Naive B cell (primary cell): ENCODE measurements around the gene SLC38A2. TPM values are rescaled to one million over a fixed set of nuclear protein-coding genes. Genes with fewer than 3 reads are reported as not detected.

Experiments
- ATAC-seq, 2 donors: fragments of 150-1000 bp; cut with Tn5 transposase; 2 replicates each; pipeline ENCODE4 v1.10.0; 2021; ENCODE audit warnings: low read depth in 2 of 2, mild to moderate bottlenecking in 2 of 2, moderate library complexity in 2 of 2
- DNase-seq: peaks from one replicate; pipeline ENCODE4 v3.0.0; 2022
- H3K27ac Mint-ChIP-seq, 6 donors: one replicate each; pipeline ENCODE4 v1.8.0; 2020 to 2022; ENCODE audit warnings: mild to moderate bottlenecking in 6 of 6, mixed read lengths in 6 of 6, moderate library complexity in 5 of 6, inconsistent platforms in 2 of 6
- H3K27me3 Mint-ChIP-seq, 3 donors: one replicate each; pipeline ENCODE4 v1.8.0; 2021 to 2022; ENCODE audit warnings: mixed read lengths in 3 of 3, mild to moderate bottlenecking in 1 of 3
- H3K36me3 Mint-ChIP-seq, 2 donors: one replicate each; pipeline ENCODE4 v1.8.0; 2020 to 2022; ENCODE audit warnings: mixed read lengths in 2 of 2, inconsistent platforms in 1 of 2, mild to moderate bottlenecking in 1 of 2
- H3K4me1 Mint-ChIP-seq, 3 donors: one replicate each; pipeline ENCODE4 v1.8.0; 2020 to 2022; ENCODE audit warnings: mixed read lengths in 3 of 3, inconsistent platforms in 1 of 3, mild to moderate bottlenecking in 1 of 3, moderate library complexity in 1 of 3
- H3K4me3 Mint-ChIP-seq, 8 donors: one replicate each; pipeline ENCODE4 v1.8.0; 2020 to 2022; ENCODE audit warnings: mild to moderate bottlenecking in 8 of 8, mixed read lengths in 8 of 8, moderate library complexity in 8 of 8, inconsistent platforms in 2 of 8
- H3K9me3 Mint-ChIP-seq, 7 donors: one replicate each; pipeline ENCODE4 v1.8.0; 2020 to 2022; ENCODE audit warnings: mixed read lengths in 7 of 7, mild to moderate bottlenecking in 5 of 7, inconsistent platforms in 2 of 7, moderate library complexity in 1 of 7
- polyA plus RNA-seq, 6 donors: library from polyadenylated mRNA; unstranded; fragments of 300-500 nt; fragmentation: Illumina TruSeq; gene quantifications; one replicate each; pipeline ENCODE4 v1.2.3, GENCODE V29; 2021; ENCODE audit warnings: low read depth in 6 of 6

Gene SLC38A2
- polyA plus RNA-seq, 6 donors from 2014 or later = 48.8 to 96.3 (median 63.1) TPM

DNA sequence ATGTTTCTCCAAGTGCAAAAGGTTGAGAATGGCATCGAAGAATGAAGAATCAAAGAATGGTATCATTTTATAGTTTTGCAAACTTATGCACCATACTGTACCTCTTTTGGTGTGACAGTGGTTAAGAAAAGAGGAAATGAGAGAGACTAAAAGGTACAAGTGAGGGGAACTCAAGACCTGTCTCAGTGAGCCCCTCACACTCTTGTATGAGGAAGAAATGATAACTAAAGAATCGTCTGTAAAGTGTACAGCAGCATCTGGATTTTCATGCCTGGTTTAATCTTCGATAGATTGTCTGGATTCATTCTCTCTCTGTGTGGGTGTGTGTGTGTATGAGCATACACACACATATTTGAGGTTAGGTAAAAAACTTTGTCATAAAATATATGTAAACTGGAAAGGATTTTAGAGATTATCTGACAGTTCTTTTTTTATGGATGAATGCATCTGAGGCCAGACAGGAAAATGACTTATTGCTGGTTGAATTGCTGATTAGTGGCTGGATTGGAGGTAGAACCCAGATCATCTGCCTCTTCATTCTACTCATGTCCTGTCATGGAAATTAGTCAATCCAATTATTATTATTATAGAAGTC lies 16.0 kb upstream of the SLC38A2 start:
- Mint-ChIP-seq H3K27me3 (no peaks in the 10 kb centered on the region), H3K36me3 (peaks cover 0 to 17% of the 10 kb centered on the region in 2 donors), H3K9me3 (no peaks in the 10 kb centered on the region), H3K4me1 (peaks cover 44 to 64% (median 50%) of the 10 kb centered on the region in 3 donors), H3K27ac (peak overlapping the region; percentile 62 to 95 (median 93)), H3K4me3 (peak overlapping the region; percentile 56 to 91 (median 77))
- DNase-seq (peak; percentile 81), ATAC-seq (peak; percentile 72 to 78)

GRCh38 chr12:46387670-46388069 lies 15.1 kb upstream of the SLC38A2 start:
- peak; percentile 55 for DNase-seq
- peak in 1 of 2 donors; percentile 22 for ATAC-seq
- H3K9me3 Mint-ChIP-seq = no peaks in the 10 kb centered on the region
- peak overlapping the region; percentile 47 to 95 (median 94) for H3K27ac Mint-ChIP-seq
- H3K36me3 Mint-ChIP-seq = peaks cover 0 to 11% of the 10 kb centered on the region in 2 donors
- H3K27me3 Mint-ChIP-seq = no peaks in the 10 kb centered on the region
- peaks cover 47 to 66% (median 54%) of the 10 kb centered on the region in 3 donors for H3K4me1 Mint-ChIP-seq
- H3K4me3 Mint-ChIP-seq = peak overlapping the region; percentile 63 to 91 (median 82)

DNA sequence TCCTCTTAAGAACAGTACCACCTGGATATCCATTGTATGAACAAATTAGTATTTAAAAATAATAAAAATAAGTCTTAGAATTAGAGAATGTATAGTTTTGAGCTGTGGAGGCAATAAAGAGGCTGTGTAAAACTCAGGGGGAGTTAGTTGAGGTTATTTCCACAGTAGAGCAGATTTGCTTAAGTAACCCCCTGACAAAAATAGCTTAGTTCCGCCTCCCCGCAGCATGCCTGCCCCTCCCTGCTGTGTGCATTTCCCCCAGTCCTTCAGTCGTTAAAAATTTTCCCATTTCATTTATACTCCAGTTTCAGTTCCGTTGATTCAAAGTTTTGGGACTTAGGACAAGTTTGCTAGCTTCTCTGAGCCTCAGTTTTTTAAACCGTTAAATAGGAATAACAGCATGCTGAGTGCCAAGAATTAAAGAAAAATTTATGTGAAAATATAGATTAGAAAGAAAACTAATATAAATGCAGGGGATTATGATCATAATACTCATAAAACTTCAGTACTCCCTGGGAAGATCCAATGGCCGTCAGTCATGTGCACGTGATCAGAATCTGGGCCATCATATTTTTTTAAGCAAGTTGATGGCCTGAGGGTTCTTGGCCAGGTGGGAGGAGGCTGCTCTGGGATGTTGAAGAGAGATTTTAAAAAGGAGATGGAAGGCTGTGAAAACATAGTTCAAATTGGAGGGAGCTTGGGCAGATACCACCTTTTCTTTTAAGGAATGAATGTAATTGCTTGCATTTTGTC lies 14.5 kb upstream of the SLC38A2 start:
- peak; percentile 75 for DNase-seq
- ATAC-seq = peak; percentile 39 to 40
- H3K27me3 Mint-ChIP-seq = no peaks in the 10 kb centered on the region
- no peaks in the 10 kb centered on the region for H3K9me3 Mint-ChIP-seq
- peaks cover 0 to 8% of the 10 kb centered on the region in 2 donors for H3K36me3 Mint-ChIP-seq
- peak overlapping the region; percentile 63 to 91 (median 82) for H3K4me3 Mint-ChIP-seq
- peak overlapping the region; percentile 47 to 95 (median 94) for H3K27ac Mint-ChIP-seq
- H3K4me1 Mint-ChIP-seq = peaks cover 45 to 72% (median 58%) of the 10 kb centered on the region in 3 donors

GRCh38 chr12:46386360-46386867 lies 13.8 kb upstream of the SLC38A2 start:
- H3K36me3 Mint-ChIP-seq = peaks cover 0 to 4% of the 10 kb centered on the region in 2 donors
- no peaks in the 10 kb centered on the region for H3K27me3 Mint-ChIP-seq
- H3K27ac Mint-ChIP-seq = peak overlapping the region; percentile 18 to 95 (median 77)
- ATAC-seq (no peak), DNase-seq (no peak)
- H3K9me3 Mint-ChIP-seq = no peaks in the 10 kb centered on the region
- peaks cover 45 to 72% (median 58%) of the 10 kb centered on the region in 3 donors for H3K4me1 Mint-ChIP-seq
- H3K4me3 Mint-ChIP-seq = peak overlapping the region in 5 of 8 donors; percentile 25 to 76 (median 45)

DNA sequence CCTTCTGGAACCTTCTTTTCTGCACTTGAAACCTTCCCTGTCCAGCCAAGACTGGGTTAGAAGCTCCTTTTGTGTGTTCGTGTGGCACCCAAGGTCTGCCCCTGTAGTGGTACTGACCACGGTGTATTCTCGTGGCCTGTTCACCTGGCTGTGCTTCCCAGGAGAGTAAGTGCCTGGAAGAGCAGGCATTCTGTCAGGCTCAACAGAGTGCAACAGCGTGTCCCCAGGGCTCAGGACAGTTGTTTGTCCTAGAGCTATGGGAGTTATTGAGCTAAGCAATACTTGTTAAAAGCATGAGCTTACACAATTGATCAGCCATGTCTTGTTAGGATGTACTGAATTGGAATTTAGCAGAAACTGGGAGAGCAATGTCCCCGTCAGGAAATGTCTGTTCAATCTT lies 12.9 kb upstream of the SLC38A2 start:
- Mint-ChIP-seq H3K27me3 (no peaks in the 10 kb centered on the region), H3K4me3 (peak overlapping the region; percentile 46 to 94 (median 81)), H3K9me3 (no peaks in the 10 kb centered on the region), H3K4me1 (peaks cover 42 to 62% (median 49%) of the 10 kb centered on the region in 3 donors), H3K27ac (peak overlapping the region; percentile 85 to 98 (median 94)), H3K36me3 (no peaks in the 10 kb centered on the region)
- ATAC-seq (no peak), DNase-seq (no peak)

DNA sequence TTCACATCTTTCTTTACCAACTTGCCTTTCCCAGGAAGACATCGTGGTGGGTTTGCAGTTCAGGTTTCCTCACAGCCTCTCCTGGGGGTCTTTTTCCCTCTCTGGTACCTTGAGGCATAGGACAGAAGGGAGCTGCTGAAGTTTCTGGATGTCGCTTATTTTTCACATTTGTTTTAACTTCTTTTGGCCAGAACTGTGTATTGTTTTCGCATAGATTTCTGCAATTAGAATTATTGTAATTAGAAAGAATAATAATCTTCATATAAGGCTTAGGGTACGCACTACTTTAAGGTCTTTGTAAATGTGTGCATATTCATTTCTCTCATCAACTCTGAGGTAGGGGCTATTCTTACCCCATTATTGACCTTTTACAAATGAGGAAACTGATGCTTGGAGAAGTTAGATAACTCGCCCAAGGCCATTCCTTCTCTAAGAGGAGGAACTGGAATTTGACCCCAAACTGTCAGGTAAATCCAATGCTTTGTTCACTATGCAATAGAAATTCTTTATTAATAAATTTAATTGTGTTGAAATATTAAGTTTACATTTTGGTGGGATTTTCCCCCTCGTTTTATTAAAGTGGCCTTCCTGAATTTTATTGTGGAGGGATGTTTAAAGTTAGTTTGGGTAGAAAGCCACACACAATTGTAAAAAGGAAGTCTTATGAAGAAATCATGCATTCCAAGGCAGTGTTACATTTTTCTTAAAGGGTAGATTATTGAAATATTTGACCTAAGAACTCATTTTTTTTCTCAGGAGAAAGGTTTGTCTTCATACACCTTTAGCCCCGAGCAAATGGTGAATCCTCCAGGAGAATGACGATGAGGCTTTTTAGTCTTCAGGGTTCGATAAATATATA lies 12.1 kb upstream of the SLC38A2 start:
- ATAC-seq (no peak), DNase-seq (no peak)
- H3K4me1 Mint-ChIP-seq = peaks cover 39 to 56% (median 46%) of the 10 kb centered on the region in 3 donors

GRCh38 chr12:46383654-46384450 lies 11.3 kb upstream of the SLC38A2 start:
- ATAC-seq = peak; percentile 55 to 61
- H3K4me1 Mint-ChIP-seq = peaks cover 34 to 48% (median 42%) of the 10 kb centered on the region in 3 donors
- no peaks in the 10 kb centered on the region for H3K27me3 Mint-ChIP-seq
- DNase-seq = peak; percentile 77
- peak overlapping the region; percentile 89 to 97 (median 94) for H3K4me3 Mint-ChIP-seq
- H3K36me3 Mint-ChIP-seq = no peaks in the 10 kb centered on the region
- H3K27ac Mint-ChIP-seq = peak overlapping the region; percentile 91 to 99 (median 96)
- no peaks in the 10 kb centered on the region for H3K9me3 Mint-ChIP-seq

More for the DNA sequence above, 12.1 kb upstream of the SLC38A2 start:
- Mint-ChIP-seq H3K4me3 (peak overlapping the region; percentile 89 to 97 (median 94)), H3K27ac (peak overlapping the region; percentile 94 to 99 (median 96)), H3K27me3 (no peaks in the 10 kb centered on the region), H3K9me3 (no peaks in the 10 kb centered on the region), H3K36me3 (no peaks in the 10 kb centered on the region)

DNA sequence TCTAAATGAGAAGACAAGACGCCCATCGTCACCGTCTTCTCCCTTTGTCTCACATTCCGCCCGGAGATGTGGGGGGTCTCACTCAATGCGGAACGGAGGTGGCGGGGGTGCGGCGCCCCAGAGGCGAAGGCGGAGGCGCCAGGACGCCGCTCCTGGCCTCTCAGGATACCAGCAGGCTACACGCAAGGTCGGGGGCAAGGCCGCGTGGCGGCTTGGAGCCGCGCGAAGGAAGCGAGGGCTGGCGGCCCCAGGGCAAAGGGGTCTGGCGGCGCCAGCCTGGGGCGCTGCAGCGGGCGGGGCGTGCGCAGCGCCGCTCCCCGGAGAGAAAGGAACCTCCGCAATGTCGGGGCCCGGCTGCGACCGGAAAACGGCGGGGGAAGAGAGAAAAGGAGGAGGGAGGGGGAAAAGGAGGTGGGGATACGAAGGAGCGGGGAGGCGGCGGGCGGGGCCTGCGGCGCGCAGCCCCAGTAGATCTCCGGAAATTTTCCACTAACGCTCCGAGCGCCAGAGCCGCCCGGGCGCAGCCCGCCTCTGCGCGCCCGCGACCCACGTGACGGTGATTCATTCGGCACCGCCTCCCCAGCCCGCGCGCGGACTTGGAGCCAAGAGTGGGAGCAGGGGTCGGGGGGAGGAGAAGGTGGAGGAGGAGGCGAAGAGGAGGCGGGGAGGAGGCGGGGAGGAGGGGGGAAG lies 10.5 kb upstream of the SLC38A2 start:
- Mint-ChIP-seq H3K27me3 (no peaks in the 10 kb centered on the region), H3K9me3 (no peaks in the 10 kb centered on the region), H3K36me3 (no peaks in the 10 kb centered on the region), H3K4me1 (peaks cover 30 to 41% (median 36%) of the 10 kb centered on the region in 3 donors), H3K4me3 (peak overlapping the region; percentile 89 to 97 (median 94)), H3K27ac (peak overlapping the region; percentile 91 to 99 (median 96))
- DNase-seq (peak; percentile 85), ATAC-seq (peak; percentile 67 to 68)

DNA sequence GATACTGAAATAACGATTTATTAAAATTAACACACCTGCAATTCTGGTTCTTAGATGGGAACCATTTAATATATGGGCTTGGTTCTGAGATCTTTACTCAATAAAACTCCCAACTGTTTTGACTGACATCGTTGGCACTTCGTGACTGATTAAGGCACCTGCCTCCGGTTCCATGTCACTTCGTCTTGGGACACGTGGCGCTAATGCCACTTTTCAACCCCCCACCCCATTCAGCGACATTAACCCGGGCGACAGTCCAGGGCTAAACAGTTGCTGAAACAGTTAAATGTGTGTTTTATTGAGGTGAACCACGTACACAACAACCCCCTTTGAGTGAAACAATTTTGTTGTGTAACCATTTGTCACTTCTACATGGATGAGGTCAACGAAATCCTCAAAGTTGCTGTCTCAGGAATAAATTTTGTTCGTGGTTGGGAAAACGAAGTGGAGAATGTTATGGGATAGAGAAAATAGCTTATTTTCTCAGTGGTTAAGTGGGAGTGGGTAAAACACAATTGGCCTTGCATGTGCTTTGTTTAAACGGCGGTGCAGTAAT lies 9.9 kb upstream of the SLC38A2 start:
- H3K27ac Mint-ChIP-seq = peak overlapping the region; percentile 65 to 99 (median 96)

GRCh38 chr12:46380881-46381280 lies 8.3 kb upstream of the SLC38A2 start:
- H3K4me3 Mint-ChIP-seq = peak overlapping the region in 2 of 8 donors; percentile 37 to 94
- peaks cover 17 to 30% (median 27%) of the 10 kb centered on the region in 3 donors for H3K4me1 Mint-ChIP-seq
- no peaks in the 10 kb centered on the region for H3K36me3 Mint-ChIP-seq
- no peak for ATAC-seq
- no peak overlapping the region for H3K27ac Mint-ChIP-seq
- H3K9me3 Mint-ChIP-seq = no peaks in the 10 kb centered on the region
- DNase-seq = no peak
- no peaks in the 10 kb centered on the region for H3K27me3 Mint-ChIP-seq

More for the DNA sequence above, 9.9 kb upstream of the SLC38A2 start:
- H3K4me3 Mint-ChIP-seq = peak overlapping the region; percentile 89 to 97 (median 94)
- DNase-seq = no peak
- no peaks in the 10 kb centered on the region for H3K27me3 Mint-ChIP-seq
- no peak for ATAC-seq
- no peaks in the 10 kb centered on the region for H3K36me3 Mint-ChIP-seq
- H3K9me3 Mint-ChIP-seq = no peaks in the 10 kb centered on the region
- peaks cover 25 to 35% (median 32%) of the 10 kb centered on the region in 3 donors for H3K4me1 Mint-ChIP-seq

GRCh38 chr12:46380022-46380796 lies 7.6 kb upstream of the SLC38A2 start:
- DNase-seq (no peak), ATAC-seq (no peak)
- Mint-ChIP-seq H3K27me3 (no peaks in the 10 kb centered on the region), H3K4me1 (peaks cover 12 to 25% (median 20%) of the 10 kb centered on the region in 3 donors), H3K4me3 (peak overlapping the region in 1 of 8 donors; percentile 16), H3K36me3 (no peaks in the 10 kb centered on the region), H3K27ac (peak overlapping the region in 1 of 6 donors; percentile 6), H3K9me3 (no peaks in the 10 kb centered on the region)
